GM18909 (cell line): ENCODE results near the gene ITPK1.
A peak's percentile ranks its signal among the peaks of the same experiment; 100 is the strongest.
"Not testable (repeated sequence)": the region's sequence is repeated elsewhere in the genome, so short reads cannot be mapped to it uniquely, and the experiment has no call there.

Source experiments
- ATAC-seq: cut with Tn5 transposase; IDR thresholded peaks from one replicate; pipeline ENCODE4 v1.9.1; 2021; ENCODE audit warnings: mild to moderate bottlenecking; ENCODE audit not compliant: unreplicated experiment, poor library complexity

The ITPK1 gene

DNA sequence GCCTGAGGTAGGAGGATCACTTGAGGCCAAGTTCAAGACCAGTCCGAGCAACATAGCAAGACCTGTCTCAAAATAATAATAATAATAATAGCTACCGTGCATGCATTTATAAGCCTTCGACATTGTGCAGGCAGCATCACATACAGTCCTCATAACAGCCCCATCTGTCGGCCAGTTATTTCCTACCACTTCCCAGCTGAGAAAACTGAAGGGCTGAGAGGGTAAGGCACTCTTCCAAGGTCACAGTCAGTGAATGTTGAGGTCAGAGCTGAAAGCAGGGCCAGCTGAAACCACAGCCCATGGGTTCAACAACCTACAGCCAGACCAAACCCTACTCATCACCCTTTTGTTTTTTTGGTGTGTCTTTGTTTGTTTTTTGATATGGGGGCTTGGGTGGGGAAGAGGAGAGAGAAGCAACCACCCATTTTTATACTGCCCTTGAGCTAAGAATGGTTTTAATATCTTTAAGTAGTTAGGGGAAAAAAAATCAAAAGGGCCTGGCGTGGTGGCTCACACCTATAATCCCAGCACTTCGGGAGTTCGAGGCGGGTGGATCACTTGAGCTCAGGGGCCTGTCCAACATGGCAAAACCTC is 16.8 kb upstream of the ITPK1 start:
- ATAC-seq: no peak

DNA sequence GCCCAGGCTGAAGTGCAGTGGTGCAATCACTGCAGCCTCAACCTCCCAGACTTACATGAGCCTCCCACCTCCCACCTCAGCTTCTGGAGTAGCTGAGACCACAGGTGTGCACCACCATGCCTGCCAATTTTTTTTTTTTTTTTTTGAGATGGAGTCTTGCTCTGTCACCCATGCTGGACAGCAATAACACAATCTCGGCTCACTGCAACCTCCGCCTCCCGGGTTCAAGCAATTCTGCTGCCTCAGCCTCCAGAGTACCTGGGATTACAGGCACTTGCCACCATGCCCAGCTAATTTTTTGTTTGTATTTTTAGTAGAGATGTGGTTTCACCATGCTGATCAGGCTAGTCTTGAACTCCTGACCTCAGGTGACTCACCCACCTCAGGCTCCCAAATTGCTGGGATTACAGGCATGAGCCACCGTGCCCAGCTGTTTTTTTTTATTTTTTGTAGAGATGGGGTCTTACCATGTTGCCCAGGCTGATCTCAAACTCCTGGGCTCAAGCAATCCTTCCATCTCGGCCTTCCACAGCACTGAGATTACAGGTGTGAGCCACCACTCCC is 15.6 kb upstream of the ITPK1 start:
- ATAC-seq: not testable (repeated sequence)

DNA sequence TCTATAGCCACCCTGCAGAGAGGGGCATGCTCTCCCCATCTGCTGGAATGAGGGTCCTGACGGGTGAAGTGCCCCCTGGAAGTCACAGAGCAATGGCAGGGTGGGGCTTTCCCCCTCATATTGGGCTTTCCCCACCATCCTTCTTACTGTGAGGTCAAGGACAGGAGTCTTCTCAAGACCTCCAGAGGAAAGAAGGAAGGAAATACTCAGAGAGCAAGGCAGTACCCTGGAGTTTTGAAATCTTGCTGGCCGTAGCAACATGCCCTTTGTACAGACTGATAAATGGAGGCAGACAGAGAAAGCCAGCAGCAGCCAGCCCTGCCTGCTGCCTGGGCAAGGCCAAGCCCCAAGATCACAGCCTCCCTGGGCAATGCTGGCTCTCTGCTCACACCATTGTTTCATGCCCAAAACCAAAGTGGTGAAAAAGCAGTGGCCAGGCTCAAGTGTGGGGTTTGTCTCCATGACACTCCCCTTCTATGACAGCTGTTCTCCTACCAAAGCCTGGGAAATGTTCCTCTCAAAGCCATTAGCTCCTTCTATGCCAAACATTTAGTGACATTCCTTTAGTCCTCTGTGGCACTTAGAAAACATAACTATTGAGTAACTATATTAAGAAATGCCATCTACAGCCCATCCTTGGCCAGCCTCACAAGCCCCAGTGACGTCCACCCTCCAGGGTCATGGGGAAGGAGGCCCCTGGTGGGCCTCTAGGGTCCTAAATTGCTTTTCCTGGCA is 13.2 kb upstream of the ITPK1 start:
- no peak for ATAC-seq

DNA sequence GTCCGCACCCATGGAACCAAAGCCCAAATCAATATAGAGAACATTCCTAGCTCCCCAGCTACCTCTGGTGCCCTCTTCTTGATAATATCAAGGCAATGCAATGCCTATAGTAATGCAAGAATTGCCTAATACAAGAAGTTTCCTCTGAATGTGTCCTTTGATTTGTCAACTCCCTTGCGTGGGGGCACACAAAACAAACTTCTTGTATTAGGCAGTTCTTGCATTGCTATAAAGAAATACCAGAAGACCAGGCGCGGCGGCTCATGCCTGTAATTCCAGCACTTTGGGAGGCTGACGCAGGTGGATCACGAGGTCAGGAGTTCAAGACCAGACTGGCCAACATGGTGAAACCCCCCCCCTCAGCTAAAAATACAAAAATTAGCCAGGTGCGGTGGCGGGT is 10.4 kb upstream of the ITPK1 start:
- no peak for ATAC-seq

DNA sequence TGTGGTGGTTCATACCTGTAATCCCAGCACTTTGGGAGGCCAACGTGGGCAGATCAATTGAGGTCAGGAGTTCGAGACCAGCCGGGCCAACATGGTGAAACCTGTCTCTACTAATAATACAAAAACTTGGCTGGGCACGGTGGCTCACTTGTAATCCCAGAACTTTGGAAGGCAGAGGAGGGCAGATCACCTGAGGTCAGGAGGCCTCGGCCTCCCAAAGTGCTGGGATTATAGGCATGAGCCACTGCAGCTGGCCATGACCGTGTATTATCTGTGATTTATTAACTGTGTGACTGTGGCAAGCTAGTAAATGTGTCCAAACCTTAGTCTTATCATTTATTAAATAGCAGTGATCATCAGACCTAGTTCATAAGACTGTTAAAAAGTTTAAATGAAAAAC is 7.1 kb upstream of the ITPK1 start:
- ATAC-seq: no peak

DNA sequence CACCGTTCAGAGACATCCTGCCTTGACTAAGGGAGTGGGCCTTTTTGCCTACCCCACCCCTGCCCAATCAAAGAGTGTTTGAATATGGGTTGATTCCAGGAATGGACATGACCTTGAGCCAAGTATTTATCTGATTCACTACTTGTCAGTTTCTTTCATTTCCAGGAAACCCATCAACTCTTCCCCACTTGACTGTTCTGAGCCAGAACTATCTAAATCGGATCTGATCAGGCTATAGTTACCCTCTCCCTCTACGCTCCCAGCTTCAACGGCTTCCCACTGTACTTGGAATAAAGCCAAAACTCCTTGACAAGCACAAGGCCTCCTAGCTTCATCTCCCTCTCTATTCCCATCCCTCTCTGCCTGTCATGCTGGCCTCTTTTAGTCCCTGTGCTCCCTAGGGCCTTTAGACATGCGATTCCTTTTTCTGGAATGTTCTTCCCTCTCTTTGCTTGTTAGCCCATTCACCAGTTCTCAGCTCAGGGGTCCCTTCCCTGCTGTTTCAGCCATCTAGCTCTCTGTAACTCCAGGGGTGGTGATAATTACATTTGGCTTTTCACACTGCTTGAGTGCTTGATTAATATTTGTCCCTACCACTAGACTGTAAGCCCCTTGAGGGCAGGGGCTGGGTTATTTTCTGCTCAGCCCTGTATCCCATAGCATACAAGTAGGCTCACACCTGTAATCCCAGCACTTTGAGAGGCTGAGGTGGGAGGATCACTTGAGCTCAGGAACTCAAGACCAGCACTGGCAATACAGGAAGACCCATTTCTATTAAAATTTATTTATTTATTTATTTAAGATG is 5.5 kb upstream of the ITPK1 start:
- ATAC-seq: no peak

DNA sequence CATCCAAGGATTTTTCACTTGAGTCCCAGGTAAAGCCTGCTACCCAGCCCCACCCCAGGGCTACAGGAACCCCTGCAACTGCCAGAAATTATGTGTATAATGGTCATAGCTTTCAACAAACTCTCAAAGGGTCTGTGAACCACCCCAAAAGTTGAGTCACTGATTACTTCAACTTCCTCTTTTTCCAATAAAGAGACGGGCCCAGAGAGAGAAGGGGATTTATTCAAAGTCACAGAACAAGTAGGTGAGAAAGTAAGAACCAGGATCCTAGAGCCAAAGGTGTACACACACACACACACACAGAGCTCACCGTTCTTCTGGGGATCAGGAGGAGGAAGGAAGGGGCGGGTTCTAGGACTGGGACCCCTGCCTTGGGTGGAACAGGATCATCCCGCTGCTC is 4.8 kb upstream of the ITPK1 start:
- ATAC-seq: no peak

DNA sequence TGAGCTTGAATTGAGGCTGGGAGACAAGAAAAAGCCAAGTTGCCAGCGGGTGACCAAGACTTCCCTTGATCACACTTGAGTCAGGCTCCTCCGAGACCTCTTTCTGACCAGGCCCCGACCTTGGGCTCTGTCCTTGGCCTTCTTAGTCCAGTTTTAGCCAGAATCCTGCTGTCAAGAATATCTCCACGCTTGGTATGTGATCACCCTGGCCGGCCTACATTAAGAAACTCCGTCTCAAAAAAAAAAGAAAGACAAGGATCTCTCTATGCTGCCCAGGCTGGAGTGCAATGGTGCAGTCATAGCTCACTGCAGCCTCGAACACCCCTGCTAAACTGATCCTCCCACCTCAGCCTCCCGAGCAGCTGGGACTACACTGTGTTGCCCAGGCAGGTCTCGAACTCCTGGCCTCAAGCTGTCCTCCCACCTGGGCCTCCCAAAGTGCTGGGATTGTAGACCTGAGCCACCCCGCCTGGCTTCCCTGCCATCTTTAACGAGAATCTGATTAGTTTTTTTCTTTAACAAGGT is 1.0 kb upstream of the ITPK1 start:
- ATAC-seq: no peak

DNA sequence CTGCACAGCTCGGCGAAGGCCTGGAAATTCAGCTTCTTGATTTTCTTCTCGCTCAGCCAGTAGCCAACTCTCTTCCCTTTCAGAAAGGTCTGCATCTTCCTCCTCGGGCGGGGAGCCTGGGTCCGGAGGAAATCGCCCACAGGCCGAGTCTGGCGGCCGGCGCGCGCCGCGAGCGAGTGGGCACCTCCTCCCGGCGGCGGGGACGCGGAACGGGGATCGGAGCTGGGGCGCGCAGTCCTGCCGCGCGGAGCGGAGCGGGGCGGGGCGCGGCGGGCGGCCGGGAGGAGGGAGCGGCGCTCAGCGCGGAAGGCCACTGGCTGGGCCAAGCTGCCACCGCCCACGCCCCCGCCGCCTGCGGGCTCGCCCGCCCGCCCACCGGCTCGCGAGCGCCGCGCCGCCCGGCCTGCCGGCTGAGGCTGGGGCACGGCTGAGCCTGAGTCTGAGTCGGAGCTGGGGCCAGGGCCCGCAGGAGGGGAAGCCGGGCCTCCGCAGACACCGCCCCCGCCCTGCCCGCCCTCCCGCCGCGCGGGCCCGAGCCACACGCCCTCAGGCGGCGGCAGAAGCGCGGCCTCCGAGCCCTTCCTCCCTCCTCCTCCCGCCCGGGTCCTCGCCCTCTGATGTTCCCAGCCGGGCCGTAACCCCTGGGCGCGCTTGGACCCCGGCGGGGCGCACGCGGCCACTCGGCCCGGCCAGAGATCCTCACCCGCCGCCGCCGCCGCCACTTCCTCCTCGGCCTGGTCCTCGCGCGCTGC is 480 bp downstream of the ITPK1 start:
- peak; percentile 80 for ATAC-seq

DNA sequence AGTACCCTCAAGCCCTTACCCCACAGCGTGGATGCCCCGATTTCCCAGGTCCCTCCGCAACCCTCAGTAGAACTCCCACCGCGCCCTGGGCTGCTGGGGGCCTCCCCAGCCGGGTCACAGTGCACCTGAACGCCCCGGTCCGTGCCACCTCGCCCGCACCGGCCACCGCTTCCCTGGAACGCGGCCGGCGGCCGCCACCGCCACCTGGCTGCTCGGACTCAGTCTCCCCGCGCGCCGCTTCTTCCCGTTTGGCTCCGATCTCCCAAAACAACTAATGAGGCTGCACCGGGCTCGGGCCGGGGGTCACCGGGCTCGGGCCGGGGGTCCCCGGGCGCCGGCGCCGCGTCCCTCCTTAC is 1.0 kb downstream of the ITPK1 start:
- ATAC-seq: peak; percentile 4

DNA sequence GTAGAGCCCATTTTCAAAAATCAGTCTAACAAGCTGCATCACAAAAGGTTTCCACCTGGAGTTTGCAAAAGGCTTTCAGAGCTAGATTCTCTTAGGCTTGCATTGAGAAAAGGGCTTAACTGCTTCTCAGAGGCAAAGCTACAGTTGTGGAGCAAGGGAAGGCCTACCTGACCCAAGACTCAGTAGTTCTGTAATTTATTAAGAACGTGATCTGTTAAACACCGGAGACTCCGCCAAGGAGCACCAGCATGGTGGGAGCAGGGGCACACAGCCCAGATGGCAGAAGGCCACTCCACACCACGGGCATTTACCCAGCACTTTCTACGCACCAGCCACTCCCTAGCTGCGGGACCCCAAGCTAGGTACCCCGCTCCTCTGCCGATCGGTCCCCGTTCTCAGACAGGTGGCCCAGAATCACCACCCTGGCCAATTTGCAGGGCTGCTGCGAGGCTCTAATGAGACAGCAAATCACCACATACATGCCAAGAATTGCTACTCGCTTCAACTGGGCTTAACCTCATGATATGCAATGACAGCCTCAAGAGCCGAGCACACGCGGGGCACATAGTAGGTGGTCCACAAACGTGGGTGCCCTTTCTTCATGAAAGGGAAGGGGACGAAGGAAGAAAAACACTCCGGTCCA is 1.5 kb downstream of the ITPK1 start:
- ATAC-seq: no peak

DNA sequence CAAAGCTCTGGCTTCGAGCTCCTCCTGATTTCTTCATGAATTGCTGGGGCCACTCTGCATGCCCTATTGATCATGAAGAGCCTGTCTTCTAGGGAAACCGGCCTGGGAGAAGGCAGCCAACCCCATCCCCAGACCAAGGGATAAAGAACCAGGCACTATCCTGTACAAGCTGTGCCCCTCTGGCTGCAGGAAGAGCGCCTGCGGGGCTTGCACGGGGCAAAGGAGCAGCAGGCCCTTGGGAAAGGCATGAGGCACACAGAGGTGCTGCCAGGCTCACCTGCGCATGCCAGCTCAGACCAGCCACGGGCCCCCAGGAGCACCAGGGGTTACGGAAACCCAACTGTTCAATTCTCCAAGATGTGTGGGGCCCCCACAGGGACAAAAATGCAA is 2.1 kb downstream of the ITPK1 start:
- ATAC-seq: no peak

DNA sequence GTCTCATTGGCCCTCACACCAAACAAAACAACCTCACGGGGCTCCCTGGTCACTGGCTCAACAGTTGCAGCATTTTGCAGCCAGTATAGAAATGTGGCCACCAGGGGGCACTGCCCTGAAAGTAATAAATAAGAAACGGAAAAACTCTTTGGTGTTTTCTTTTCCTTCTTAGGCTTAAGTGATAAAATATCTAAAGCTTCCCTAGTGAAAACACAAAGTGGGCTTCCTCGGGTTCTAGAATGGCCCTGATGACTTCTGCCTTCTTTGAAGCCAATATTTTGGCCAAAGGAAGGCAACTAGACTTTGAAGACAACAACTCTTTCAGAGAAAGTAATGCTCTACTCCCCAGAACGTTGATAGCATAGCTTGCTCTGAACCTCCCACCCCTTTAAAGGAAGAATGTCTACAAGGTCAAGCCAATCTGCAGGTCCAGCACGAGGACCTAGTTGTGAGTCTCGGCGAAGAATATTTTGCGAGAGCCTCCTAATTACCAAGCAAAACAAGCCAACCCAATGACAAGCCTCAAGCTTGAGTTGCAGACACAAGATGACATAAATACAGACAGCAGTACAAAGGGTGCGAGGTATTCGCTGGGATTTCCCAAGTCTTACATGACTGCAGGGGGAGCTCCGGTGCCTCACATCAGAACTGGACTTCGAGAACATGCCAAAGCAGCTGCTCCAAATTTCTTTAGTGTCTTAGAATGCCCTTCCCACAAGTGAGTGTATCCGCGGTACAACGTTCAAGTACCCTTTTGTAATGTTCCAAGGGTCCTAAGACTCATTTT is 2.6 kb downstream of the ITPK1 start:
- no peak for ATAC-seq

DNA sequence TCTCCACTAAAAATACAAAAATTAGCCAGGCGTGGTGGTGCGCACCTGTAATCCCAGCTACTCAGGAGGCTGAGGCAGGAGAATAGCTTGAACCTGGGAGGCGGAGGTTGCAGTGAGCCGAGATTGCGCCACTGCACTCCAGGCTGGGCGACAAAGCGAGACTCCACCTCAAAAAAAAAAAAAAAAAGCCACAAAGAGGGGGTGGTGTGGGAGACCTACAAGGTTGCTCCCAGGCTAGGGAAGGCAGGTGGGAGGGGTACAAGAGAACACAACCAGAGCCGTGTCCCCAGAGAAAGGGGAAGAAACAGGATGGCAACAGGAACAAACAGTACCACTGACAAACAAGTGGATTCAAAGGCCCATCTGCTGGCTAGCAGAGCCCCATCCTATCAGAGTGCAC is 4.2 kb downstream of the ITPK1 start:
- ATAC-seq: not testable (repeated sequence)

DNA sequence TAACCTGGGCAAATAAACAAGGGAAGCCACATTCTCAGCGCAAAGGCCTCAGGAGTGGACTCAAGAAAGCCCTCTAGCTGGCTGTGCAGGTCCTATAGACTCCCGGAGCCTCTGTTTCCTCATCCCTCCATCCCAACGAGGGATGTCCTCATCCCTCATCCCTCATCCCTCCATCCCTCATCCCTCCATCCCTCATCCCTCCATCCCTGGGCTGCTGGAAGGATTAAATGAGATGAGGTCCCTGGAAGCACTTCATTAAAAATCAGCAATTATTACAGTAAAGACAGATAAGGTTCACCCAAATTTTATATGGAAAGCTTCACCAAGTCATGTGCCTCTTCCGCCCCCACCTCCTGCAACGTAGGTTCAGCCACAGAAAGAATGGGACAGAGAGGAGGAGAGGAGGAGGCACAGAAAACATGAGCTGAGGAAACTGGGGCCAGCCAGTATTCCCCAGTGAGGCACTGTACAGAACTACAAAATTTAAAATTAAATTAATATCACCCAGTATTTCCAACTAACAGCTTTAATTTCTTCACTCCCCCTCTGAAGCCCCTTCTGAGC is 4.8 kb downstream of the ITPK1 start:
- ATAC-seq: no peak

DNA sequence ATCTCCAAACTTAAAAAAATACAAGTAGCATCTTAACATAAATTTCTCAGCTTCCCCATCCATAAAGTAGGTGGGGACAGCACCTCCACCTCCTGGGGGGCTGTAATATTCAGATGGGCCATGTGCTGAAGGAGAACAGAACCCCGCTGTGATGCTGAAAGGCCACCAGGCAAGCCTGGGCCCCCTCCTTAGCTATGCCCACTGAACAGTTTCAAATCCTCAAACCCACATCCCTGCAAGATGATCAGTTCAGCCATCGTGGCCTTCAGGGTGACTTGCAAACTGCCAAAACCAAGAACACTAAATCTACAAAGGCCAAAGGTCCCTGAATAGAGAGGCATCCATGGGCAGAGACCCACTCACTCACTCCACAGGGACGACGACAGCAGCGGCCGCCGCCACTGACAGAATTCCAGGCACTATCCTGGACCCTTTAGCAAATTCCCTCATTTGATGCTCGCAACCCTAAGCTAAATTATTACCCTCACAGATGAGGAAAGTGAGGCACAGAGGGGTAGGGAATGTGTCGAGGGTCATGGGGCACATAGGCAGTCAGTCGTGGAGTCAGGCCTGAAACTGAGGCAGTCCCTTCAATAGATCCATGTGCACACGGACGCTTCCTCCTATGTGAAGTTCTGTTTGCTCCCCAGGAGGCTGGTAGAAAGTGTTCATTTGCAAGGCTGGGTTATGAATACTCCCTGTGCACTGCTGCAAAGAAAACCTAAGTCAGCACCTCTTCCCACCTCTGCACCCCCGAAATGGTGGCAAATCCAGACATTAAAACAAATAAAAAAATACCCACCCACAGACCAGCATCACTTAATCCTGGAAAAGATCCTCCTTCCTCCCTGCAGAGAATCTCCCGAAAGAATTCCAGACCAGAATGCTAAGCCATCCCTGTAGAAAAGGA is 5.9 kb downstream of the ITPK1 start:
- ATAC-seq: no peak

DNA sequence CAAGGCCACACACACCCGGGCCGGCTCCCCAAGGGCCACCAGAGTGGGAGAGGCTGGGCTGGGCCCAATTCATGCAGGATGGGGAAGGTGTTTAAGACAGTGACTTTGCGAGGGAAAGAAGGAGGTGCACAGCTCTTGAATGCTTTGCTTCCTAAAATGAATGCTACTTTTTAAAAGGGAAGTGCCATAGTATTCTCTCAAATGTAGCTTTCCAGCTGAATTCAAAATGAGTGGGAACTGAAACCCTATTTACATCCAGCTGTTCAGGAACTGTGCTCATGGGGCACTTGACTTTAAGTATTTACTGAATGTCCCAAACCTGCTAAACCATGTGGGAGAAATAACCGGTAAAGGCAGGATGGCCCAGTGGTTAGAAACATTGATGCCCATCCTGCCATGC is 7.6 kb downstream of the ITPK1 start:
- ATAC-seq: no peak

DNA sequence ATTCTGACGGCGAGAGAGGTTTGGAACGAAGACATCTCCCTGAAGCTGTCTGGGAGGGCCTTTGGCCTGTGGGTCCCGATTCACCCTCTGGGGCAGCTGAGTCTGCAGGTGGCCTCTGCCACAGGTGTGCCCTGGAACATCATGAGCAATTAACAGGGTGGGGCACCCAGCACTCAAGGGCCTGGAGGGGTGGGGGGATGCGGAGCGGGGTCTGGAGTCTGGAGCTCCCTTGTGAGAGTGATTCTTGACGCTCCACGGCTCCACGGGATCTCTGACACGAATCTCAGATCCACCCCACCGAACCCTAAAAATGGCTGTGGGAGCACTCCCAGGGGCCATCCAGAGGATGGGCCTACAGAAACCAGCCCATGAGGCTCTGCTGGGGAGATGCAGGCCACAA is 8.3 kb downstream of the ITPK1 start:
- no peak for ATAC-seq
